Loucy (cell line): ENCODE results near the gene ANKRD13B.

Experiments used
- H2AFZ ChIP-seq: fragments of 200-600 bp; sonication (generic); 2 replicates; pipeline ENCODE4 v1.6.0; 2016; ENCODE audit warnings: antibody characterized with exemption, mild to moderate bottlenecking, low read length, moderate library complexity
- H3F3A ChIP-seq: fragments of 200-600 bp; 2 replicates; pipeline ENCODE4 v1.6.0; 2016; ENCODE audit warnings: antibody characterized with exemption, low read depth, mild to moderate bottlenecking
- H3K27me3 ChIP-seq: fragments of 200-600 bp; sonication (generic); 2 replicates; pipeline ENCODE4 v1.6.1; 2014; ENCODE audit warnings: low read length, mild to moderate bottlenecking; ENCODE audit not compliant: insufficient read depth, poor library complexity, severe bottlenecking
- H3K36me3 ChIP-seq: fragments of 200-600 bp; sonication (generic); 2 replicates; pipeline ENCODE4 v1.6.1; 2016; ENCODE audit warnings: low read length; ENCODE audit not compliant: insufficient read depth
- H3K4me1 ChIP-seq: fragments of 200-600 bp; sonication (generic); 2 replicates; pipeline ENCODE4 v1.5.1; 2014; ENCODE audit warnings: low read length, mild to moderate bottlenecking; ENCODE audit not compliant: insufficient read depth, poor library complexity, severe bottlenecking
- H3K4me2 ChIP-seq: fragments of 200-600 bp; sonication (generic); 2 replicates; pipeline ENCODE4 v1.6.0; 2014; ENCODE audit warnings: antibody characterized with exemption, low read length, low read depth, mild to moderate bottlenecking; ENCODE audit not compliant: poor library complexity, severe bottlenecking
- H3K4me3 ChIP-seq: fragments of 200-600 bp; sonication (generic); 2 replicates; pipeline ENCODE4 v1.5.1; 2014; ENCODE audit warnings: low read length, mild to moderate bottlenecking, mixed read lengths; ENCODE audit not compliant: poor library complexity, severe bottlenecking
- H3K79me2 ChIP-seq: fragments of 200-600 bp; sonication (generic); 2 replicates; pipeline ENCODE4 v1.6.1; 2014; ENCODE audit warnings: low read length; ENCODE audit not compliant: insufficient read depth
- H3K9ac ChIP-seq: fragments of 200-600 bp; sonication (generic); 2 replicates; pipeline ENCODE4 v1.6.0; 2014; ENCODE audit warnings: mild to moderate bottlenecking, low read depth, low read length, moderate library complexity; ENCODE audit not compliant: poor library complexity, severe bottlenecking
- H3K9me2 ChIP-seq: fragments of 200-600 bp; sonication (generic); replicated peaks from 2 replicates; pipeline ENCODE4 v1.6.1; 2016; ENCODE audit warnings: low read depth, low read length, mixed read lengths
- H3K9me3 ChIP-seq: fragments of 200-600 bp; sonication (generic); 2 replicates; pipeline ENCODE4 v1.6.1; 2014; ENCODE audit warnings: mild to moderate bottlenecking, antibody characterized with exemption, low read length, low read depth; ENCODE audit not compliant: insufficient read depth
- H4K20me1 ChIP-seq: fragments of 200-600 bp; sonication (generic); 2 replicates; pipeline ENCODE4 v1.6.0; 2014; ENCODE audit warnings: antibody characterized with exemption, low read length, mild to moderate bottlenecking; ENCODE audit not compliant: insufficient read depth, poor library complexity, severe bottlenecking
- CTCF ChIP-seq: fragments of 200-600 bp; sonication (generic); conservative IDR thresholded peaks from 2 replicates; pipeline ENCODE4 v1.5.1; 2014; ENCODE audit warnings: mild to moderate bottlenecking, antibody characterized with exemption, low read length
- EZH2phosphoT487 ChIP-seq: fragments of 200-600 bp; IDR thresholded peaks from 2 replicates; pipeline ENCODE4 v1.6.1; 2018; ENCODE audit warnings: antibody characterized with exemption, mild to moderate bottlenecking, moderate library complexity, borderline replicate concordance

ANKRD13B gene

GRCh38 chr17:29573871-29574731 lies 18.8 kb upstream of the ANKRD13B start:
- Histone ChIP-seq H3K4me2 (no peak overlapping the region), H3K4me3 (no peak overlapping the region), H3K79me2 (peaks cover 6% of the 10 kb centered on the region; the same call in 1 of the 2 replicates), H3F3A (no peaks in the 10 kb centered on the region), H3K9me2 (no peaks in the 10 kb centered on the region), H3K9ac (no peak overlapping the region), H3K9me3 (no peaks in the 10 kb centered on the region), H3K4me1 (peaks cover 6% of the 10 kb centered on the region), H3K36me3 (peaks cover 45% of the 10 kb centered on the region; the same call in 1 of the 2 replicates), H3K27me3 (no peaks in the 10 kb centered on the region), H4K20me1 (peaks cover 5% of the 10 kb centered on the region), H2AFZ (no peak overlapping the region)
- TF ChIP-seq CTCF: no peak
- TF ChIP-seq EZH2phosphoT487: no peak

GRCh38 chr17:29574732-29575510 lies 18.0 kb upstream of the ANKRD13B start:
- Histone ChIP-seq H3K9me2 (no peaks in the 10 kb centered on the region), H3K9me3 (no peaks in the 10 kb centered on the region), H3K4me1 (no peaks in the 10 kb centered on the region), H3K36me3 (peaks cover 52% of the 10 kb centered on the region; the same call in 1 of the 2 replicates), H4K20me1 (peaks cover 6% of the 10 kb centered on the region), H3K79me2 (no peaks in the 10 kb centered on the region; the same call in 1 of the 2 replicates), H2AFZ (no peak overlapping the region), H3K27me3 (no peaks in the 10 kb centered on the region), H3F3A (no peaks in the 10 kb centered on the region), H3K4me3 (no peak overlapping the region), H3K9ac (no peak overlapping the region), H3K4me2 (no peak overlapping the region)
- TF ChIP-seq EZH2phosphoT487 (no peak), CTCF (no peak)

- H3K27me3 ChIP-seq: no peaks in the 10 kb centered on the region
- H3K9ac ChIP-seq: no peak overlapping the region
- H2AFZ ChIP-seq: no peak overlapping the region
- H3K4me1 ChIP-seq: no peaks in the 10 kb centered on the region
- peaks cover 6% of the 10 kb centered on the region for H4K20me1 ChIP-seq
- H3K79me2 ChIP-seq: no peaks in the 10 kb centered on the region
- no peak overlapping the region for H3K4me2 ChIP-seq
- no peak overlapping the region for H3K4me3 ChIP-seq
- peaks cover 52% of the 10 kb centered on the region; the same call in 1 of the 2 replicates for H3K36me3 ChIP-seq
- no peak for TF ChIP-seq EZH2phosphoT487
- no peak for TF ChIP-seq CTCF
- no peaks in the 10 kb centered on the region for H3K9me3 ChIP-seq
- no peaks in the 10 kb centered on the region for H3F3A ChIP-seq
- H3K9me2 ChIP-seq: no peaks in the 10 kb centered on the region
These were observed 17.3 kb upstream of the ANKRD13B start for GRCh38 chr17:29575511-29576213.
